A549 (cell line): ENCODE data around the gene NUAK1. TPM values are rescaled to one million over a fixed set of nuclear protein-coding genes. Genes with fewer than 3 reads are reported as not detected.
A peak's percentile ranks its signal among the peaks of the same experiment; 100 is the strongest.

Source experiments
- ATAC-seq, 2 experiments: fragments of 200-7000 bp in 1 of 2; fragments of >200 bp in 1 of 2; cut with Nextera tagmentation in 1 of 2; cut with Tn5 transposase in 1 of 2; 3 replicates each; pipeline versions ENCODE4 v1.8.0 to v1.9.1; 2018 to 2020; ENCODE audit warnings: mild to moderate bottlenecking in 1 of 2, moderate library complexity in 1 of 2
- CTCF ChIA-PET: fragments of 300-600 bp; sonication (Branson Sonifier 250); formaldehyde crosslinking; extraction: SDS; loops from one replicate; lab custom pipeline; 2021; ENCODE audit warnings: antibody characterized with exemption, inconsistent platforms; lab: Yijun Ruan, JAX
- POLR2A ChIA-PET: fragments of 350-600 bp; formaldehyde crosslinking; extraction: SDS; loops from one replicate; lab custom pipeline; 2021; ENCODE audit warnings: antibody characterized with exemption, inconsistent platforms; lab: Yijun Ruan, JAX
- DNase-seq, 2 experiments: peaks; one replicate each; pipeline versions ENCODE4 v3.0.0 to v3.0.0-alpha.2; 2011 to 2016; ENCODE audit warnings: low read depth in 1 of 2, low spot score in 1 of 2
- FAIRE-seq: peaks from 2 replicates; lab custom pipeline; 2011; peaks lifted over from hg19 to GRCh38; lab: Jason Lieb, UNC
- H3K27ac ChIP-seq, 2 experiments: fragments of >200 bp; sonication (Bioruptor Twin); formaldehyde crosslinking; 3 replicates each; pipeline ENCODE4 v1.5.1; 2016 to 2017
- H3K4me1 ChIP-seq: fragments of >200 bp; sonication (Bioruptor Twin); formaldehyde crosslinking; 3 replicates; pipeline ENCODE4 v1.6.1; 2016
- H3K4me2 ChIP-seq: fragments of >200 bp; sonication (Bioruptor Twin); formaldehyde crosslinking; 3 replicates; pipeline ENCODE4 v1.6.1; 2016
- H3K4me3 ChIP-seq: fragments of >200 bp; sonication (Bioruptor Twin); formaldehyde crosslinking; 3 replicates; pipeline ENCODE4 v1.5.1; 2016
- H3K9me3 ChIP-seq: fragments of >200 bp; sonication (Bioruptor Twin); formaldehyde crosslinking; 3 replicates; pipeline ENCODE4 v1.6.1; 2016
- ATOH8 ChIP-seq: fragments of 250-450 bp; sonication (Bioruptor Pico); IDR thresholded peaks from 2 replicates; pipeline ENCODE4 v1.5.0; 2020; ENCODE audit warnings: low read depth, mild to moderate bottlenecking, moderate library complexity
- CBX8 ChIP-seq: fragments of 200-600 bp; sonication (generic); IDR thresholded peaks from 2 replicates; pipeline ENCODE4 v1.6.1; 2016
- CHD4 ChIP-seq: fragments of 200-600 bp; sonication (generic); IDR thresholded peaks from 2 replicates; pipeline ENCODE4 v1.6.1; 2016; ENCODE audit warnings: antibody characterized with exemption, mild to moderate bottlenecking, borderline replicate concordance
- CTCF ChIP-seq: fragments of >200 bp; sonication (Bioruptor Twin); formaldehyde crosslinking; IDR thresholded peaks from 3 replicates; pipeline ENCODE4 v1.5.1; 2016
- E2F6 ChIP-seq: IDR thresholded peaks from 2 replicates; pipeline ENCODE4 v1.6.1; 2012; ENCODE audit warnings: low read depth, borderline replicate concordance
- EHMT2 ChIP-seq: fragments of 200-600 bp; sonication (generic); IDR thresholded peaks from 2 replicates; pipeline ENCODE4 v1.6.1; 2016; ENCODE audit warnings: antibody characterized with exemption, low read depth, mild to moderate bottlenecking, moderate library complexity
- ESRRA ChIP-seq: fragments of 150-350 bp; IDR thresholded peaks from 2 replicates; pipeline ENCODE4 v1.6.1; 2014; ENCODE audit warnings: mild to moderate bottlenecking, low read length, borderline replicate concordance
- FOSB ChIP-seq: fragments of 250-450 bp; sonication (Bioruptor Pico); IDR thresholded peaks from 2 replicates; pipeline ENCODE4 v1.5.0; 2020; ENCODE audit warnings: mild to moderate bottlenecking, moderate library complexity
- FOSL2 ChIP-seq, 2 experiments: fragments of 450-650 bp in 1 of 2; fragments of >200 bp in 1 of 2; sonication (Bioruptor Twin) in 1 of 2; formaldehyde crosslinking; IDR thresholded peaks; 2 replicates each; pipeline versions ENCODE4 v1.5.0 to v1.6.1; 2016 to 2020; ENCODE audit warnings: mild to moderate bottlenecking in 1 of 2, moderate library complexity in 1 of 2
- FOXS1 ChIP-seq: fragments of 250-450 bp; sonication (Bioruptor Pico); IDR thresholded peaks from 2 replicates; pipeline ENCODE4 v1.5.0; 2020; ENCODE audit warnings: mild to moderate bottlenecking, moderate library complexity
- GATA3 ChIP-seq: IDR thresholded peaks from 2 replicates; pipeline ENCODE4 v1.6.1; 2012; ENCODE audit warnings: borderline replicate concordance
- HOXB13 ChIP-seq: fragments of 250-450 bp; sonication (Bioruptor Pico); IDR thresholded peaks from 2 replicates; pipeline ENCODE4 v1.5.0; 2020; ENCODE audit warnings: low read depth, mild to moderate bottlenecking, moderate library complexity
- HOXB5 ChIP-seq: fragments of 250-450 bp; sonication (Bioruptor Pico); IDR thresholded peaks from 2 replicates; pipeline ENCODE4 v1.5.0; 2020; ENCODE audit warnings: mild to moderate bottlenecking, moderate library complexity
- JUN ChIP-seq, 2 experiments: fragments of >200 bp; sonication (Bioruptor Twin); formaldehyde crosslinking; IDR thresholded peaks; 2 replicates in 1 of 2; 3 replicates in 1 of 2; pipeline ENCODE4 v1.6.1; 2016 to 2017
- JUNB ChIP-seq: fragments of >200 bp; sonication (Bioruptor Twin); formaldehyde crosslinking; IDR thresholded peaks from 2 replicates; pipeline ENCODE4 v1.6.1; 2016
- KDM5A ChIP-seq: fragments of 200-600 bp; sonication (generic); IDR thresholded peaks from 2 replicates; pipeline ENCODE4 v1.6.1; 2016; ENCODE audit warnings: antibody characterized with exemption, mild to moderate bottlenecking
- MAX ChIP-seq: IDR thresholded peaks from 2 replicates; pipeline ENCODE4 v1.6.1; 2012
- MYC ChIP-seq: IDR thresholded peaks from 2 replicates; pipeline ENCODE4 v1.6.1; 2012; ENCODE audit warnings: mild to moderate bottlenecking, inconsistent platforms, low read length, improper control_type of control experiment, borderline replicate concordance
- POLR2A ChIP-seq: IDR thresholded peaks from 2 replicates; pipeline ENCODE4 v1.6.1; 2012; ENCODE audit warnings: mild to moderate bottlenecking, low read length
- POLR2AphosphoS2 ChIP-seq: conservative IDR thresholded peaks from 2 replicates; pipeline ENCODE4 v1.6.1; 2012; ENCODE audit warnings: low read length, improper control_type of control experiment, inconsistent platforms
- RAD21 ChIP-seq, 2 experiments: fragments of >200 bp in 1 of 2; sonication (Bioruptor Twin) in 1 of 2; formaldehyde crosslinking in 1 of 2; IDR thresholded peaks in 1 of 2; conservative IDR thresholded peaks in 1 of 2; 2 replicates in 1 of 2; 3 replicates in 1 of 2; pipeline ENCODE4 v1.6.1; 2012 to 2018; ENCODE audit warnings: inconsistent platforms in 1 of 2
- SREBF2 ChIP-seq: fragments of 450-650 bp; IDR thresholded peaks from 2 replicates; pipeline ENCODE4 v1.6.1; 2014; ENCODE audit warnings: mild to moderate bottlenecking, moderate library complexity
- TFCP2L1 ChIP-seq: fragments of 250-450 bp; sonication (Bioruptor Pico); IDR thresholded peaks from 2 replicates; pipeline ENCODE4 v1.5.0; 2021; ENCODE audit warnings: mild to moderate bottlenecking
- USF2 ChIP-seq: fragments of 450-650 bp; IDR thresholded peaks from 2 replicates; pipeline ENCODE4 v1.6.1; 2014; ENCODE audit warnings: antibody characterized with exemption
- ZC3H11A ChIP-seq: fragments of 450-650 bp; IDR thresholded peaks from 2 replicates; pipeline ENCODE4 v1.6.1; 2014; ENCODE audit warnings: antibody characterized with exemption, mild to moderate bottlenecking
- ZNF302 ChIP-seq: fragments of 250-450 bp; sonication (Bioruptor Pico); IDR thresholded peaks from 2 replicates; pipeline ENCODE4 v1.9.0; 2021; ENCODE audit warnings: inconsistent platforms, mild to moderate bottlenecking, moderate library complexity
- WGBS: methylation state at CpG from one replicate; pipeline ENCODE4 v1.1.6; 2017; ENCODE audit errors: missing lambda C conversion rate; 5-methylcytosine and 5-hydroxymethylcytosine counted together
- polyA plus RNA-seq, 4 experiments: library from polyadenylated mRNA; depleted of rRNA in 3 of 4; stranded (reverse); fragments of >200 nt; fragmentation: RNase III in 1 of 4; extraction: RNeasy Plus Mini Kit Qiagen cat#74134 plus additional on column Dnase treatment in 1 of 4; gene quantifications; 2 replicates in 3 of 4; 3 replicates in 1 of 4; pipeline ENCODE4 v1.2.3, GENCODE V29; 2011 to 2017

NUAK1 gene
- polyA plus RNA-seq, 2 of the 4 experiments (the other 2 are of a cell fraction): 20.8 to 22.3 TPM

- POLR2A ChIA-PET: interaction anchor here (1.8 kb wide), 1 partner anchor 33 kb away, joined by 4 read pairs; no protein-coding TSS in a partner anchor
These were observed 41.7 kb downstream of the NUAK1 start for GRCh38 chr12:106097011-106097410.

GRCh38 chr12:106096376-106096775, 42.4 kb downstream of the NUAK1 start:
- ChIA-PET POLR2A (interaction anchor here (1.8 kb wide), 1 partner anchor 34 kb away, joined by 4 read pairs; no protein-coding TSS in a partner anchor), CTCF (interaction anchor here (1.1 to 4.6 kb wide), 6 partner anchors 13 to 391 kb away, joined by 3 to 32 read pairs (median 4); partner anchors contain the start of gene NUAK1)
- 19% methylated on average over 12 of the region's 12 CpGs for WGBS
- Histone ChIP-seq H3K27ac (peak overlapping the region; percentile 66 to 88), H3K4me1 (peaks cover 87% of the 10 kb centered on the region), H3K9me3 (no peaks in the 10 kb centered on the region), H3K4me2 (peak overlapping the region; percentile 71), H3K4me3 (peak overlapping the region; percentile 15; the same call in 1 of the 3 replicates)
- peak; percentile 71; the same call in 1 of the 2 replicates for TF ChIP-seq MAX
- TF ChIP-seq ZNF302: no peak
- peak; percentile 59 for TF ChIP-seq GATA3
- TF ChIP-seq RAD21 (conservative IDR thresholded peaks at IDR 0.05 in 1 of 2, IDR thresholded peaks at IDR 0.05 in 1 of 2): peak; percentile 4 to 11; a peak in 1 of 5 replicates
- TF ChIP-seq FOSL2 (IDR thresholded peaks at IDR 0.05): no peak
- TF ChIP-seq FOSL2 (CRISPR knock-in tag; IDR thresholded peaks at IDR 0.05): peak; percentile 6; the same call in 1 of the 2 replicates
- TF ChIP-seq E2F6: peak; percentile 45; the same call in 1 of the 2 replicates
- FAIRE-seq: peak; percentile 86
- peak; percentile 33 to 65; a peak in 4 of 6 replicates for ATAC-seq
- peak in 1 of 2 experiments; percentile 72 for DNase-seq

More at GRCh38 chr12:106097011-106097410, 41.7 kb downstream of the NUAK1 start:
- CTCF ChIA-PET: interaction anchor here (1.4 to 4.6 kb wide), 3 partner anchors 12 to 41 kb away, joined by 4 to 32 read pairs (median 5); partner anchors contain the start of gene NUAK1
- H3K27ac ChIP-seq: peak overlapping the region; percentile 66 to 88
- peak overlapping the region; percentile 15; the same call in 1 of the 3 replicates for H3K4me3 ChIP-seq
- 42% methylated on average over 2 of the region's 2 CpGs for WGBS
- ATAC-seq (peak; percentile 56 to 60; a peak in 5 of 6 replicates), DNase-seq (no peak), FAIRE-seq (no peak)
- H3K4me2 ChIP-seq: peak overlapping the region; percentile 71
- H3K9me3 ChIP-seq: no peaks in the 10 kb centered on the region
- H3K4me1 ChIP-seq: peaks cover 80% of the 10 kb centered on the region
- TF ChIP-seq POLR2A (no peak), MYC (0 out of 2 replicates have a peak, but pooled peaks have one; percentile 44), USF2 (no peak), ESRRA (peak; percentile 75; the same call in 1 of the 2 replicates), EHMT2 (no peak)
- TF ChIP-seq, all 56 proteins: peak for 2

GRCh38 chr12:106094304-106094703, 44.5 kb downstream of the NUAK1 start:
- no peaks in the 10 kb centered on the region for H3K9me3 ChIP-seq
- ChIA-PET CTCF (interaction anchor here (0.7 to 4.6 kb wide), 5 partner anchors 19 to 181 kb away, joined by 3 to 32 read pairs (median 4); partner anchors contain the start of gene NUAK1), POLR2A (interaction anchor here (0.9 kb wide), 1 partner anchor 45 kb away, joined by 3 read pairs; no protein-coding TSS in a partner anchor)
- ATAC-seq (peak in 1 of 2 experiments; percentile 34; a peak in 3 of 6 replicates), FAIRE-seq (peak; percentile 77), DNase-seq (peak in 1 of 2 experiments; percentile 61)
- no peak overlapping the region for H3K4me3 ChIP-seq
- WGBS: 3% methylated on average over 5 of the region's 5 CpGs
- peaks cover 99% of the 10 kb centered on the region for H3K4me1 ChIP-seq
- H3K27ac ChIP-seq: peak overlapping the region; percentile 66 to 88
- H3K4me2 ChIP-seq: peak overlapping the region; percentile 71
- TF ChIP-seq EHMT2 (no peak), HOXB13 (CRISPR knock-in tag) (no peak), CHD4 (no peak), HOXB5 (CRISPR knock-in tag) (no peak), CTCF (no peak), FOSB (CRISPR knock-in tag) (no peak), SREBF2 (no peak), KDM5A (no peak), POLR2AphosphoS2 (no peak), GATA3 (peak; percentile 76; the same call in 1 of the 2 replicates), ZC3H11A (no peak), JUN (IDR thresholded peaks at IDR 0.05) (0 out of 5 replicates have a peak, but pooled peaks of 1 of the 2 experiments have one; percentile 55), ESRRA (no peak), CBX8 (no peak), ZNF302 (no peak), FOXS1 (CRISPR knock-in tag) (no peak), FOSL2 (IDR thresholded peaks at IDR 0.05) (peak; percentile 81), FOSL2 (CRISPR knock-in tag; IDR thresholded peaks at IDR 0.05) (peak; percentile 84), MYC (0 out of 2 replicates have a peak, but pooled peaks have one; percentile 16), E2F6 (0 out of 2 replicates have a peak, but pooled peaks have one; percentile 23), ATOH8 (CRISPR knock-in tag) (no peak), TFCP2L1 (no peak), JUNB (peak; percentile 84)
